HEK293 (cell line): Measurements from ENCODE around the gene KNG1.

Source experiments
- BCL11B ChIP-seq: fragments of 450-650 bp; formaldehyde crosslinking; IDR thresholded peaks from 2 replicates; pipeline ENCODE4 v1.5.1; 2016; ENCODE audit warnings: low read depth, missing biosample characterization, missing genetic modification characterization
- GLIS2 ChIP-seq: fragments of 450-650 bp; formaldehyde crosslinking; IDR thresholded peaks from 2 replicates; pipeline ENCODE4 v1.5.1; 2016; ENCODE audit warnings: missing biosample characterization, missing genetic modification characterization
- INSM2 ChIP-seq: fragments of 450-650 bp; formaldehyde crosslinking; IDR thresholded peaks from 2 replicates; pipeline ENCODE4 v1.5.1; 2016; ENCODE audit warnings: missing biosample characterization, missing genetic modification characterization
- KLF1 ChIP-seq: fragments of 450-650 bp; formaldehyde crosslinking; IDR thresholded peaks from 2 replicates; pipeline ENCODE4 v1.5.1; 2016; ENCODE audit warnings: missing biosample characterization, missing genetic modification characterization
- KLF9 ChIP-seq: fragments of 450-650 bp; formaldehyde crosslinking; IDR thresholded peaks from 2 replicates; pipeline ENCODE4 v1.5.1; 2016; ENCODE audit warnings: missing biosample characterization, missing genetic modification characterization, low read depth
- MEIS1 ChIP-seq: sonication (generic); formaldehyde crosslinking; IDR thresholded peaks from 2 replicates; pipeline ENCODE4 v1.8.1; 2022; ENCODE audit warnings: missing genetic modification reagents, mild to moderate bottlenecking, borderline replicate concordance
- PBX3 ChIP-seq: sonication (generic); formaldehyde crosslinking; IDR thresholded peaks from 2 replicates; pipeline ENCODE4 v1.8.1; 2022; ENCODE audit warnings: mild to moderate bottlenecking, moderate library complexity, missing genetic modification reagents
- SCRT2 ChIP-seq: fragments of 450-650 bp; formaldehyde crosslinking; IDR thresholded peaks from 2 replicates; pipeline ENCODE4 v1.5.1; 2016; ENCODE audit warnings: missing biosample characterization, missing genetic modification characterization
- TCF7L2 ChIP-seq: IDR thresholded peaks from 2 replicates; pipeline ENCODE4 v1.6.1; 2011; ENCODE audit warnings: low read depth, mild to moderate bottlenecking, inconsistent platforms, low read length, moderate library complexity, borderline replicate concordance
- YY1 ChIP-seq: fragments of 450-650 bp; formaldehyde crosslinking; IDR thresholded peaks from 2 replicates; pipeline ENCODE4 v1.5.1; 2018; ENCODE audit warnings: missing biosample characterization, missing genetic modification characterization
- YY2 ChIP-seq: fragments of 450-650 bp; formaldehyde crosslinking; IDR thresholded peaks from 2 replicates; pipeline ENCODE4 v1.5.1; 2016; ENCODE audit warnings: missing biosample characterization, missing genetic modification characterization
- ZBTB11 ChIP-seq: fragments of 450-650 bp; formaldehyde crosslinking; conservative IDR thresholded peaks from 2 replicates; pipeline ENCODE4 v1.5.1; 2016; ENCODE audit warnings: low read depth, missing biosample characterization, missing genetic modification characterization
- ZBTB7A ChIP-seq: fragments of 450-650 bp; formaldehyde crosslinking; IDR thresholded peaks from 2 replicates; pipeline ENCODE4 v1.5.1; 2016; ENCODE audit warnings: low read depth, missing biosample characterization, missing genetic modification characterization
- ZBTB8A ChIP-seq: fragments of 450-650 bp; formaldehyde crosslinking; IDR thresholded peaks from 2 replicates; pipeline ENCODE4 v1.5.1; 2016; ENCODE audit warnings: missing biosample characterization, missing genetic modification characterization
- ZFP3 ChIP-seq: fragments of 450-650 bp; formaldehyde crosslinking; IDR thresholded peaks from 2 replicates; pipeline ENCODE4 v1.5.1; 2016; ENCODE audit warnings: low read depth, missing biosample characterization, missing genetic modification characterization
- ZIC2 ChIP-seq: fragments of 450-650 bp; formaldehyde crosslinking; IDR thresholded peaks from 2 replicates; pipeline ENCODE4 v1.5.1; 2016; ENCODE audit warnings: missing biosample characterization, missing genetic modification characterization
- ZNF140 ChIP-seq: fragments of 450-650 bp; formaldehyde crosslinking; IDR thresholded peaks from 2 replicates; pipeline ENCODE4 v1.5.1; 2016; ENCODE audit warnings: missing biosample characterization, missing genetic modification characterization
- ZNF362 ChIP-seq: fragments of 450-650 bp; formaldehyde crosslinking; IDR thresholded peaks from 2 replicates; pipeline ENCODE4 v1.5.1; 2016; ENCODE audit warnings: missing biosample characterization, missing genetic modification characterization
- ZNF473 ChIP-seq: fragments of 450-650 bp; formaldehyde crosslinking; IDR thresholded peaks from 2 replicates; pipeline ENCODE4 v1.5.1; 2017; ENCODE audit warnings: missing biosample characterization, missing genetic modification characterization
- ZNF549 ChIP-seq: fragments of 450-650 bp; IDR thresholded peaks from 2 replicates; pipeline ENCODE4 v1.5.1; 2018; ENCODE audit warnings: missing biosample characterization, missing genetic modification characterization, mild to moderate bottlenecking, inconsistent platforms, moderate library complexity
- ZNF629 ChIP-seq: fragments of 450-650 bp; formaldehyde crosslinking; IDR thresholded peaks from 2 replicates; pipeline ENCODE4 v1.5.1; 2017; ENCODE audit warnings: missing biosample characterization, missing genetic modification characterization
- ZNF670 ChIP-seq: fragments of 450-650 bp; formaldehyde crosslinking; IDR thresholded peaks from 2 replicates; pipeline ENCODE4 v1.5.1; 2016; ENCODE audit warnings: missing biosample characterization, missing genetic modification characterization, low read depth
- ZNF677 ChIP-seq: fragments of 450-650 bp; IDR thresholded peaks from 2 replicates; pipeline ENCODE4 v1.5.0; 2018; ENCODE audit warnings: missing biosample characterization, mild to moderate bottlenecking, missing genetic modification characterization, moderate library complexity
- ZNF704 ChIP-seq: fragments of 450-650 bp; formaldehyde crosslinking; IDR thresholded peaks from 2 replicates; pipeline ENCODE4 v1.5.1; 2016; ENCODE audit warnings: missing biosample characterization, missing genetic modification characterization
- ZNF843 ChIP-seq: fragments of 450-650 bp; formaldehyde crosslinking; IDR thresholded peaks from 2 replicates; pipeline ENCODE4 v1.5.1; 2016; ENCODE audit warnings: missing biosample characterization, missing genetic modification characterization
- TF ChIP-seq, protein P1 (sequence below): fragments of 450-650 bp; formaldehyde crosslinking; IDR thresholded peaks from 2 replicates; pipeline ENCODE4 v1.5.1; 2016; ENCODE audit warnings: missing biosample characterization, missing genetic modification characterization

The KNG1 gene

DNA sequence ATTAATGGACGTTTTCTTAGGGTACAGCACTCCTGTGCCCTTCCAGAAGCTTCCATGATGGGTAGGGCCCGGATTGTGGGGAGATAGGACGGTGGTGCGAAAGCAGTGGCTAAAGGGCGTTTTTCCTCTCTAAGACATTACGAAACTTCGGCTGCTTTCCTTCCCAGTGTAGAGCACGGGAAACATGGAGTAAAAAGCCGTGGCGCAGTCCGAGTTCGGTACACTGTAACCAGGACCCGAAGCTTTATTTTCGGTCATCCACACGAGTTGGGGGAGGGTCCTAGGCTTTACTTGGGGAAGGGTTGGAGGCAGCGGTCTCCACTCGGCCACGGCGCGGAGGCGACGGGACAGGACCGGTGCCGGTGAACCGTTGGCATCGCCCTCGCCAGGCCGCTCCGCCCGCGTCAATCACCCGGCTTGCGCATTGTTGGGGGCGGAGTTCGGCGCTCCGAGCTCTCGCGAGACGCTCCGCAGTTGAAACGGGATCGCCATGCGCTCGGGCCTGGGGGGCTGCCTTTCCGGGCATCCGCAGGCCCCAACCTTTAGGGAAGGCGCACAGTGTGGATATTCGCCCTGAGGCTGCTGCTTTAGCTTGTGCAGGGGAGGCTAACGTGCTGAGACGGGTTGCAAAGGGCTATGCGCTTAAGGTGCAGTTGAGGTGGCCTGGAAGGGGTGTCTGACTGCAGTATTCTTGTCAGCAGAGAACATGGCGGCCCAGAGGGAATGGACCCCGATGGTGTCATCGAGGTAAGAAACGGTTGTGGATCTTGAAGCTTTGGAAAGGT lies 66.8 kb downstream of the KNG1 start (continued):
- TF ChIP-seq ZNF704 (tag by site-specific recombination) (no peak), ZNF670 (tag by site-specific recombination) (no peak), YY2 (peak; percentile 38; the same call in 1 of the 2 replicates), ZNF843 (no peak), ZIC2 (no peak), ZNF677 (tag by site-specific recombination) (0 out of 2 replicates have a peak, but pooled peaks have one; percentile 1), ZBTB11 (tag by site-specific recombination) (no peak), ZNF629 (tag by site-specific recombination) (0 out of 2 replicates have a peak, but pooled peaks have one; percentile 3), ZNF473 (no peak), BCL11B (tag by site-specific recombination) (0 out of 2 replicates have a peak, but pooled peaks have one; percentile 31), INSM2 (tag by site-specific recombination) (no peak), ZNF549 (no peak), PBX3 (CRISPR knock-in tag) (peak; percentile 60; the same call in 1 of the 2 replicates), SCRT2 (no peak), ZFP3 (no peak), GLIS2 (tag by site-specific recombination) (peak; percentile 38; the same call in 1 of the 2 replicates), KLF9 (peak; percentile 17; the same call in 1 of the 2 replicates), MEIS1 (no peak), TCF7L2 (no peak), ZBTB8A (tag by site-specific recombination) (no peak), ZNF140 (no peak), KLF1 (no peak), YY1 (peak; percentile 76; the same call in 1 of the 2 replicates), ZNF362 (tag by site-specific recombination) (0 out of 2 replicates have a peak, but pooled peaks have one; percentile 7), ZBTB7A (tag by site-specific recombination) (no peak)
- TF ChIP-seq, protein P1, sequence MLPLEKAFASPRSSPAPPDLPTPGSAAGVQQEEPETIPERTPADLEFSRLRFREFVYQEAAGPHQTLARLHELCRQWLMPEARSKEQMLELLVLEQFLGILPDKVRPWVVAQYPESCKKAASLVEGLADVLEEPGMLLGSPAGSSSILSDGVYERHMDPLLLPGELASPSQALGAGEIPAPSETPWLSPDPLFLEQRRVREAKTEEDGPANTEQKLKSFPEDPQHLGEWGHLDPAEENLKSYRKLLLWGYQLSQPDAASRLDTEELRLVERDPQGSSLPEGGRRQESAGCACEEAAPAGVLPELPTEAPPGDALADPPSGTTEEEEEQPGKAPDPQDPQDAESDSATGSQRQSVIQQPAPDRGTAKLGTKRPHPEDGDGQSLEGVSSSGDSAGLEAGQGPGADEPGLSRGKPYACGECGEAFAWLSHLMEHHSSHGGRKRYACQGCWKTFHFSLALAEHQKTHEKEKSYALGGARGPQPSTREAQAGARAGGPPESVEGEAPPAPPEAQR (tag by site-specific recombination): no peak
